ENCODE data around the gene ZNF385D. TPM values are rescaled to one million over a fixed set of nuclear protein-coding genes. Genes with fewer than 3 reads are reported as not detected.
"Not testable (repeated sequence)": the region's sequence is repeated elsewhere in the genome, so short reads cannot be mapped to it uniquely, and the experiment has no call there.

Gene ZNF385D
- total RNA-seq, 1 experiment from 2014 or later, result 5.9 TPM

GRCh38 chr3:21390856-21391255, 360.2 kb downstream of the ZNF385D start:
- ChIA-PET CTCF (no interaction called here), POLR2A (ENCODE audit: unreplicated experiment) (no interaction called here)
- no peak for DNase-seq
- Histone ChIP-seq H3K36me3 (ENCODE audit: low read depth, low read length) (no peaks in the 10 kb centered on the region), H3K9me3 (ENCODE audit: low read length) (no peaks in the 10 kb centered on the region), H3F3A (ENCODE audit: low read length, unreplicated experiment) (no peaks in the 10 kb centered on the region), H3K9ac (ENCODE audit: low read length) (no peak overlapping the region), H2AFZ (ENCODE audit: low read length) (no peak overlapping the region), H4K20me1 (ENCODE audit: low read length) (no peaks in the 10 kb centered on the region), H3K4me1 (ENCODE audit: insufficient read depth, low read length) (peaks cover 8% of the 10 kb centered on the region), H3K79me2 (ENCODE audit: low read length) (no peaks in the 10 kb centered on the region), H3K4me3 (ENCODE audit: low read length) (no peak overlapping the region), H3K27ac (ENCODE audit: low read length) (no peak overlapping the region), H3K9me2 (replicated peaks; ENCODE audit: low read length) (no peaks in the 10 kb centered on the region), H3K27me3 (ENCODE audit: low read length) (no peaks in the 10 kb centered on the region), H3K4me2 (ENCODE audit: low read length) (no peak overlapping the region)
- intact Hi-C loops (cut with micrococcal nuclease), result no loop called here
- TF ChIP-seq EZH2phosphoT487 (IDR thresholded peaks at IDR 0.05; ENCODE audit: borderline replicate concordance, low read length) (no peak), CTCF (conservative IDR thresholded peaks at IDR 0.05; ENCODE audit: low read depth, low read length) (no peak), EZH2 (IDR thresholded peaks at IDR 0.05; ENCODE audit: low read length, unreplicated experiment) (no peak)
- no TSS peak for BruUV-seq (replicated peaks)
- no peak for ATAC-seq

GRCh38 chr3:21390136-21390535, 360.9 kb downstream of the ZNF385D start:
- no peaks in the 10 kb centered on the region for H3K9me2 ChIP-seq (replicated peaks; ENCODE audit: low read length)
- no peaks in the 10 kb centered on the region for H3K9me3 ChIP-seq (ENCODE audit: low read length)
- H4K20me1 ChIP-seq (ENCODE audit: low read length), result no peaks in the 10 kb centered on the region
- H3K27ac ChIP-seq (ENCODE audit: low read length), result no peak overlapping the region
- H3K9ac ChIP-seq (ENCODE audit: low read length), result no peak overlapping the region
- peak; percentile 47 for ATAC-seq
- no peaks in the 10 kb centered on the region for H3K79me2 ChIP-seq (ENCODE audit: low read length)
- no peak for TF ChIP-seq CTCF (conservative IDR thresholded peaks at IDR 0.05; ENCODE audit: low read depth, low read length)
- TF ChIP-seq EZH2 (IDR thresholded peaks at IDR 0.05; ENCODE audit: low read length, unreplicated experiment), result no peak
- no peak for TF ChIP-seq EZH2phosphoT487 (IDR thresholded peaks at IDR 0.05; ENCODE audit: borderline replicate concordance, low read length)
- BruUV-seq (replicated peaks), result no TSS peak
- ChIA-PET CTCF (no interaction called here), POLR2A (ENCODE audit: unreplicated experiment) (no interaction called here)
- no peaks in the 10 kb centered on the region for H3K27me3 ChIP-seq (ENCODE audit: low read length)
- no peaks in the 10 kb centered on the region for H3F3A ChIP-seq (ENCODE audit: low read length, unreplicated experiment)
- intact Hi-C loops (cut with micrococcal nuclease), result no loop called here
- peak; percentile 21 for DNase-seq
- no peak overlapping the region for H3K4me2 ChIP-seq (ENCODE audit: low read length)
- no peaks in the 10 kb centered on the region for H3K36me3 ChIP-seq (ENCODE audit: low read depth, low read length)
- H3K4me1 ChIP-seq (ENCODE audit: insufficient read depth, low read length), result peaks cover 8% of the 10 kb centered on the region
- no peak overlapping the region for H3K4me3 ChIP-seq (ENCODE audit: low read length)
- H2AFZ ChIP-seq (ENCODE audit: low read length), result no peak overlapping the region

- H3K9me2 ChIP-seq (replicated peaks; ENCODE audit: low read length); intact Hi-C loops (cut with micrococcal nuclease); POLR2A ChIA-PET (ENCODE audit: unreplicated experiment); H3K27ac ChIP-seq (ENCODE audit: low read length); BruUV-seq (replicated peaks); H3K4me2 ChIP-seq (ENCODE audit: low read length); H3F3A ChIP-seq (ENCODE audit: low read length, unreplicated experiment); H3K27me3 ChIP-seq (ENCODE audit: low read length); H3K9me3 ChIP-seq (ENCODE audit: low read length); H3K36me3 ChIP-seq (ENCODE audit: low read depth, low read length); CTCF ChIA-PET; H3K4me3 ChIP-seq (ENCODE audit: low read length); DNase-seq; H3K4me1 ChIP-seq (ENCODE audit: insufficient read depth, low read length); H2AFZ ChIP-seq (ENCODE audit: low read length); H4K20me1 ChIP-seq (ENCODE audit: low read length); H3K79me2 ChIP-seq (ENCODE audit: low read length); H3K9ac ChIP-seq (ENCODE audit: low read length); ATAC-seq: not testable (repeated sequence)
Observed at GRCh38 chr3:21387142-21387826, 363.7 kb downstream of the ZNF385D start.

- H3K9me2 ChIP-seq (replicated peaks; ENCODE audit: low read length); H3K4me1 ChIP-seq (ENCODE audit: insufficient read depth, low read length); H3F3A ChIP-seq (ENCODE audit: low read length, unreplicated experiment); H3K36me3 ChIP-seq (ENCODE audit: low read depth, low read length); H4K20me1 ChIP-seq (ENCODE audit: low read length); ATAC-seq; BruUV-seq (replicated peaks); H3K4me3 ChIP-seq (ENCODE audit: low read length); H3K27me3 ChIP-seq (ENCODE audit: low read length); H3K27ac ChIP-seq (ENCODE audit: low read length); CTCF ChIA-PET; H2AFZ ChIP-seq (ENCODE audit: low read length); DNase-seq; intact Hi-C loops (cut with micrococcal nuclease); H3K9me3 ChIP-seq (ENCODE audit: low read length); H3K4me2 ChIP-seq (ENCODE audit: low read length); H3K79me2 ChIP-seq (ENCODE audit: low read length); H3K9ac ChIP-seq (ENCODE audit: low read length); POLR2A ChIA-PET (ENCODE audit: unreplicated experiment): not testable (repeated sequence)
Observed at GRCh38 chr3:21378036-21378435, 373.0 kb downstream of the ZNF385D start.

Measured in PC-3 (cell line).